ENCODE results near the gene RNF113A. TPM values are rescaled to one million over a fixed set of nuclear protein-coding genes. Genes with fewer than 3 reads are reported as not detected.
"Not testable (repeated sequence)": the region's sequence is repeated elsewhere in the genome, so short reads cannot be mapped to it uniquely, and the experiment has no call there.

RNF113A gene
- total RNA-seq, 1 donor from 2014 or later, result 9.4 TPM

- H3K27ac ChIP-seq (ENCODE audit: low read depth, low read length), result peak within 1 kb of the TSS; percentile 87
- H3K36me3 ChIP-seq (ENCODE audit: control insufficient read depth in 3 of 3, insufficient read depth in 3 of 3, low read length in 3 of 3), result no peaks in the 10 kb centered on the region
- H3K9me3 ChIP-seq (ENCODE audit: control insufficient read depth in 3 of 3, low read length in 3 of 3), result no peaks in the 10 kb centered on the region
- no peaks in the 10 kb centered on the region for H3K27me3 ChIP-seq (ENCODE audit: control insufficient read depth in 3 of 3, insufficient read depth in 3 of 3, low read length in 3 of 3)
- peak within 1 kb of the TSS; percentile 81 to 85 (median 82) for H3K4me3 ChIP-seq (ENCODE audit: low read length in 3 of 3)
- H3K4me1 ChIP-seq (ENCODE audit: control insufficient read depth in 3 of 3, insufficient read depth in 3 of 3, low read length in 3 of 3), result no peaks in the 10 kb centered on the region
- peak within 1 kb of the TSS; percentile 80 to 87 (median 87) for H3K9ac ChIP-seq (ENCODE audit: low read depth in 1 of 3, low read length in 3 of 3)
Observed at GRCh38 chrX:119852382-119853353, 18.9 kb downstream of the RNF113A start, which contains the start of gene UPF3B. UPF3B (minus strand) TSS chrX:119852963; CDS start chrX:119852928, 35 bp downstream.

DNA sequence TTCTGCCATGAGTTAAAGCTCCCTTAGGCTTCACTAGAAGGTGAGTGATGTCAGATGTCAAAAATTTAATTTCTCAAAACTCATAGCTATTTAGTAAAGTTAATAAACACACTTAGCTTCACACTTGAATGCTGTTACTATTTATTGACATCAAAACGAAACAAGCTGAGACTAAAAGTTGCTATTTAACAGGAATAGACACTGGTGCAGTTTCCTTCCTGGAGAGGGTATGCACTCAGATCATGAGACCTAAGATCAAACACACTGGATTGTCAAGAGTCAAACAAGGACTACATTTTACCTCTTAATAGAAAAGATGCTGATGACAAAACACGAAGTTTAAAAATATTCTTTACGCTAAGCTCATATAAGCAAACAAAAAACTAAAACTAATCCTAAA is 37.6 kb downstream of the RNF113A start:
- peaks cover 11 to 23% (median 17%) of the 10 kb centered on the region in 3 donors for H3K36me3 ChIP-seq (ENCODE audit: control insufficient read depth in 3 of 3, insufficient read depth in 3 of 3, low read length in 3 of 3)
- no peak overlapping the region for H3K27ac ChIP-seq (ENCODE audit: low read depth, low read length)
- H3K27me3 ChIP-seq (ENCODE audit: control insufficient read depth in 3 of 3, insufficient read depth in 3 of 3, low read length in 3 of 3), result no peaks in the 10 kb centered on the region
- H3K4me1 ChIP-seq (ENCODE audit: control insufficient read depth in 3 of 3, insufficient read depth in 3 of 3, low read length in 3 of 3), result no peaks in the 10 kb centered on the region
- H3K9ac ChIP-seq (ENCODE audit: low read depth in 1 of 3, low read length in 3 of 3), result no peak overlapping the region
- no peaks in the 10 kb centered on the region for H3K9me3 ChIP-seq (ENCODE audit: control insufficient read depth in 3 of 3, low read length in 3 of 3)
- H3K4me3 ChIP-seq (ENCODE audit: low read length in 3 of 3), result no peak overlapping the region

GRCh38 chrX:119828446-119828845 is 43.1 kb downstream of the RNF113A start:
- Histone ChIP-seq H3K27ac (ENCODE audit: low read depth, low read length) (no peak overlapping the region), H3K4me3 (ENCODE audit: low read length in 3 of 3) (no peak overlapping the region), H3K36me3 (ENCODE audit: control insufficient read depth in 3 of 3, insufficient read depth in 3 of 3, low read length in 3 of 3) (peaks cover 0 to 5% (median 2%) of the 10 kb centered on the region in 3 donors), H3K27me3 (ENCODE audit: control insufficient read depth in 3 of 3, insufficient read depth in 3 of 3, low read length in 3 of 3) (no peaks in the 10 kb centered on the region), H3K4me1 (ENCODE audit: control insufficient read depth in 3 of 3, insufficient read depth in 3 of 3, low read length in 3 of 3) (no peaks in the 10 kb centered on the region), H3K9me3 (ENCODE audit: control insufficient read depth in 3 of 3, low read length in 3 of 3) (no peaks in the 10 kb centered on the region), H3K9ac (ENCODE audit: low read depth in 1 of 3, low read length in 3 of 3) (no peak overlapping the region)

- no peaks in the 10 kb centered on the region for H3K27me3 ChIP-seq (ENCODE audit: control insufficient read depth in 3 of 3, insufficient read depth in 3 of 3, low read length in 3 of 3)
- no peaks in the 10 kb centered on the region for H3K4me1 ChIP-seq (ENCODE audit: control insufficient read depth in 3 of 3, insufficient read depth in 3 of 3, low read length in 3 of 3)
- no peak overlapping the region for H3K4me3 ChIP-seq (ENCODE audit: low read length in 3 of 3)
- H3K36me3 ChIP-seq (ENCODE audit: control insufficient read depth in 3 of 3, insufficient read depth in 3 of 3, low read length in 3 of 3), result peaks cover 0 to 2% (median 2%) of the 10 kb centered on the region in 3 donors
- no peaks in the 10 kb centered on the region for H3K9me3 ChIP-seq (ENCODE audit: control insufficient read depth in 3 of 3, low read length in 3 of 3)
- no peak overlapping the region for H3K9ac ChIP-seq (ENCODE audit: low read depth in 1 of 3, low read length in 3 of 3)
- no peak overlapping the region for H3K27ac ChIP-seq (ENCODE audit: low read depth, low read length)
Observed at GRCh38 chrX:119826399-119826959, 45.1 kb downstream of the RNF113A start.

DNA sequence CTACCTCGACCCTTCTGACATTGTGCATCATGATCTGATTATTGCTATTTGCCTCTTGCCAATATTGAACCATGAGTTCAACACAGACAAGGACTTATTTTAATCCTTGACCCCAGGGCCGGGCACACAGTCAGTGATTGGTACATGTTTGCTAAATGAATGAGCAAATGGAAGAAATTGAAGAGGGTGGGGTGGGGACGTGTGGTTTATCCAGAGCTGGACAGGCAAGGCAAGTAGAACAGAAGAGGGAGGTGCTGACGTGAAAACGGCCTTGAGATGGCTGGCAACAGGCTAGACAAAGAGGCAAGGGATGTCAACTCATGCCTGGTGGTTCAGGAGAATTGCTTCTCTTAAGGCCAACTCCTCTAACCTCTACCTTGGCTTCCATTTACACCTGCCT is 47.3 kb downstream of the RNF113A start:
- H3K9ac ChIP-seq (ENCODE audit: low read depth in 1 of 3, low read length in 3 of 3); H3K4me3 ChIP-seq (ENCODE audit: low read length in 3 of 3); H3K27me3 ChIP-seq (ENCODE audit: control insufficient read depth in 3 of 3, insufficient read depth in 3 of 3, low read length in 3 of 3); H3K9me3 ChIP-seq (ENCODE audit: control insufficient read depth in 3 of 3, low read length in 3 of 3); H3K36me3 ChIP-seq (ENCODE audit: control insufficient read depth in 3 of 3, insufficient read depth in 3 of 3, low read length in 3 of 3); H3K4me1 ChIP-seq (ENCODE audit: control insufficient read depth in 3 of 3, insufficient read depth in 3 of 3, low read length in 3 of 3); H3K27ac ChIP-seq (ENCODE audit: low read depth, low read length): not testable (repeated sequence)

DNA sequence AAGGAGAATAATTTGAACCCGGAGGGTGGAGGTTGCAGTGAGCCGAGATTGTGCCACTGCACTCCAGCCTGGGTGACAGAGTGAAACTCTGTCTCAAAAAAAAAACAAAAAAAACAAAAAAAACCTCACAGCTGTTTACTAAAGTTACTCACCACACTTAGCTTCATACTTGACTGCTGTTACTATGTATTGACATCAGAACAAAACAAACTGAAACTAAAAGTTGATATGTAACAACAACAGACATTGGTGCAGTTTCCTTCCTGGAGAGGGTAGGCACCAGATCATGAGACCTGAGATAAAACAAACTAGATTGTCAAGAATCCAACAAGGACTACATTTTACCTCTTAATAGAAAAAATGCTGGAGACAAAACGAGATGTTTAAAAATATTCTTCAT is 49.8 kb downstream of the RNF113A start:
- H3K4me3 ChIP-seq (ENCODE audit: low read length in 3 of 3); H3K36me3 ChIP-seq (ENCODE audit: control insufficient read depth in 3 of 3, insufficient read depth in 3 of 3, low read length in 3 of 3); H3K4me1 ChIP-seq (ENCODE audit: control insufficient read depth in 3 of 3, insufficient read depth in 3 of 3, low read length in 3 of 3); H3K27me3 ChIP-seq (ENCODE audit: control insufficient read depth in 3 of 3, insufficient read depth in 3 of 3, low read length in 3 of 3); H3K27ac ChIP-seq (ENCODE audit: low read depth, low read length); H3K9ac ChIP-seq (ENCODE audit: low read depth in 1 of 3, low read length in 3 of 3); H3K9me3 ChIP-seq (ENCODE audit: control insufficient read depth in 3 of 3, low read length in 3 of 3): not testable (repeated sequence)

Other genes starting within 250 kb of the RNF113A start
- 13.0 TPM for gene SEPTIN6, start 178.6 kb downstream of the RNF113A start, total RNA-seq
- 1.6 TPM for gene SOWAHD, start 113.1 kb downstream of the RNF113A start, total RNA-seq
- 6,835 TPM for gene RPL39, start 80.1 kb downstream of the RNF113A start, total RNA-seq
- gene UPF3B, start 18.8 kb downstream of the RNF113A start, total RNA-seq, result 1.6 TPM
- gene NDUFA1, start 99 bp upstream of the RNF113A start, total RNA-seq, result 122 TPM
- gene AKAP14, start 24.2 kb upstream of the RNF113A start, total RNA-seq, result not detected
- 4.2 TPM for gene NKAP, start 72.0 kb upstream of the RNF113A start, total RNA-seq
- gene RHOXF2B, start 206.0 kb upstream of the RNF113A start, total RNA-seq, result not detected
- gene RHOXF1, start 244.2 kb upstream of the RNF113A start, total RNA-seq, result not detected

All from skeletal muscle tissue (tissue), 4 donors.